Right lung (tissue), 5 donors: ENCODE data around the gene UGT2B17. TPM values are rescaled to one million over a fixed set of nuclear protein-coding genes. Genes with fewer than 3 reads are reported as not detected.
"Not testable (repeated sequence)": the region's sequence is repeated elsewhere in the genome, so short reads cannot be mapped to it uniquely, and the experiment has no call there.

Experiments used
- DNase-seq, 2 donors: peaks; one replicate each; pipeline ENCODE4 v3.0.0-alpha.2; 2013
- polyA plus RNA-seq, 5 donors: library from polyadenylated mRNA; unstranded; fragments of 120-200 nt; gene quantifications; one replicate each; pipeline versions ENCODE4 v1.2.1 to v1.2.3, GENCODE V29; 2013; ENCODE audit warnings: inconsistent platforms in 1 of 5, low replicate concordance in 1 of 5; ENCODE audit not compliant: insufficient read length in 5 of 5, insufficient read depth in 1 of 5

Gene UGT2B17
- polyA plus RNA-seq, 5 donors = 0.32 to 2.9 (median 1.2) TPM; not detected in 1

- no peak for DNase-seq
Measured at GRCh38 chr4:68569466-68570121, 6.5 kb downstream of the UGT2B17 start.

GRCh38 chr4:68569036-68569435, 7.1 kb downstream of the UGT2B17 start:
- not testable (repeated sequence) for DNase-seq

- DNase-seq = not testable (repeated sequence)
Measured at GRCh38 chr4:68568535-68568934, 7.6 kb downstream of the UGT2B17 start.

GRCh38 chr4:68566364-68566763, 9.8 kb downstream of the UGT2B17 start:
- DNase-seq = not testable (repeated sequence)

- not testable (repeated sequence) for DNase-seq
Measured at GRCh38 chr4:68565082-68565481, 11.0 kb downstream of the UGT2B17 start.

- not testable (repeated sequence) for DNase-seq
Measured at GRCh38 chr4:68560364-68561070, 15.6 kb downstream of the UGT2B17 start.

- DNase-seq = not testable (repeated sequence)
Measured at GRCh38 chr4:68553830-68554229, 22.3 kb downstream of the UGT2B17 start.

GRCh38 chr4:68552818-68553811, 23.0 kb downstream of the UGT2B17 start:
- not testable (repeated sequence) for DNase-seq

- DNase-seq = not testable (repeated sequence)
Measured at GRCh38 chr4:68542742-68543141, 33.4 kb downstream of the UGT2B17 start.

GRCh38 chr4:68536375-68536774, 39.7 kb downstream of the UGT2B17 start:
- DNase-seq = no peak

GRCh38 chr4:68535974-68536373, 40.1 kb downstream of the UGT2B17 start:
- DNase-seq = no peak

GRCh38 chr4:68522232-68522631, 53.9 kb downstream of the UGT2B17 start:
- DNase-seq = not testable (repeated sequence)

GRCh38 chr4:68520985-68521384, 55.1 kb downstream of the UGT2B17 start:
- no peak for DNase-seq

GRCh38 chr4:68518889-68519288, 57.2 kb downstream of the UGT2B17 start:
- DNase-seq = no peak

- not testable (repeated sequence) for DNase-seq
Measured at GRCh38 chr4:68505452-68505851, 70.7 kb downstream of the UGT2B17 start.

- not testable (repeated sequence) for DNase-seq
Measured at GRCh38 chr4:68504836-68505235, 71.3 kb downstream of the UGT2B17 start.

- not testable (repeated sequence) for DNase-seq
Measured at GRCh38 chr4:68503462-68503861, 72.7 kb downstream of the UGT2B17 start.

GRCh38 chr4:68499021-68499420, 77.1 kb downstream of the UGT2B17 start:
- DNase-seq = no peak

- DNase-seq = peak; percentile 38 to 40
Measured at GRCh38 chr4:68498413-68499007, 77.6 kb downstream of the UGT2B17 start.

GRCh38 chr4:68494688-68495087, 81.4 kb downstream of the UGT2B17 start:
- no peak for DNase-seq

GRCh38 chr4:68490826-68491457, 85.2 kb downstream of the UGT2B17 start:
- DNase-seq = no peak
